OCI-LY3 (cell line): Measurements from ENCODE around the gene EPG5.

Source experiments
- H2AFZ ChIP-seq: fragments of 200-600, 300-600 bp; shearing (Covaris generic); 2 replicates; pipeline ENCODE4 v1.6.0; 2014; ENCODE audit warnings: antibody characterized with exemption, low read depth, low read length
- H3K27ac ChIP-seq: fragments of 200-600, 300-600 bp; sonication (generic); 2 replicates; pipeline ENCODE4 v1.5.1; 2014; ENCODE audit warnings: mild to moderate bottlenecking, low read length, moderate library complexity, mixed read lengths
- H3K27me3 ChIP-seq: fragments of 200-600, 300-600 bp; sonication (generic); 2 replicates; pipeline ENCODE4 v1.6.1; 2014; ENCODE audit warnings: low read depth, low read length, mixed read lengths
- H3K36me3 ChIP-seq: fragments of 200-600, 300-600 bp; sonication (generic); replicated peaks from 2 replicates; pipeline ENCODE3; 2014; ENCODE audit warnings: low read depth, low read length, mixed read lengths
- H3K4me1 ChIP-seq: fragments of 300-600, 200-600 bp; sonication (generic); 2 replicates; pipeline ENCODE4 v1.6.1; 2014; ENCODE audit warnings: low read length, mixed read lengths
- H3K4me2 ChIP-seq: fragments of 200-600, 300-600 bp; sonication (generic); 2 replicates; pipeline ENCODE4 v1.6.1; 2014; ENCODE audit warnings: low read length, mixed read lengths
- H3K4me3 ChIP-seq: fragments of 300-600, 200-600 bp; sonication (generic); 2 replicates; pipeline ENCODE4 v1.5.1; 2014; ENCODE audit warnings: antibody characterized with exemption, mild to moderate bottlenecking, low read length, moderate library complexity
- H3K79me2 ChIP-seq: fragments of 300-600, 200-600 bp; shearing (Covaris generic); 2 replicates; pipeline ENCODE4 v1.6.1; 2014; ENCODE audit warnings: mild to moderate bottlenecking, low read length, mixed read lengths
- H3K9ac ChIP-seq: fragments of 300-600, 200-600 bp; shearing (Covaris generic); 2 replicates; pipeline ENCODE4 v1.6.0; 2014; ENCODE audit warnings: mild to moderate bottlenecking, low read length, moderate library complexity
- H3K9me3 ChIP-seq: fragments of 200-600, 300-600 bp; shearing (Covaris generic); 2 replicates; pipeline ENCODE4 v1.6.1; 2014; ENCODE audit warnings: low read length, mixed read lengths; ENCODE audit not compliant: insufficient read depth
- H4K20me1 ChIP-seq: fragments of 200-600, 300-600 bp; sonication (generic); 2 replicates; pipeline ENCODE4 v1.6.1; 2016; ENCODE audit warnings: low read length, mixed read lengths; ENCODE audit not compliant: insufficient read depth
- EZH2phosphoT487 ChIP-seq: fragments of 200-600 bp; shearing (Covaris generic); IDR thresholded peaks from 2 replicates; pipeline ENCODE4 v1.6.1; 2018; ENCODE audit warnings: antibody characterized with exemption, mixed run types, low read depth
- TF ChIP-seq, protein P1 (sequence below): fragments of 200-600, 300-600 bp; sonication (generic); IDR thresholded peaks from 2 replicates; pipeline ENCODE4 v1.5.1; 2014; ENCODE audit warnings: antibody characterized with exemption, low read length, low read depth

EPG5 gene

DNA sequence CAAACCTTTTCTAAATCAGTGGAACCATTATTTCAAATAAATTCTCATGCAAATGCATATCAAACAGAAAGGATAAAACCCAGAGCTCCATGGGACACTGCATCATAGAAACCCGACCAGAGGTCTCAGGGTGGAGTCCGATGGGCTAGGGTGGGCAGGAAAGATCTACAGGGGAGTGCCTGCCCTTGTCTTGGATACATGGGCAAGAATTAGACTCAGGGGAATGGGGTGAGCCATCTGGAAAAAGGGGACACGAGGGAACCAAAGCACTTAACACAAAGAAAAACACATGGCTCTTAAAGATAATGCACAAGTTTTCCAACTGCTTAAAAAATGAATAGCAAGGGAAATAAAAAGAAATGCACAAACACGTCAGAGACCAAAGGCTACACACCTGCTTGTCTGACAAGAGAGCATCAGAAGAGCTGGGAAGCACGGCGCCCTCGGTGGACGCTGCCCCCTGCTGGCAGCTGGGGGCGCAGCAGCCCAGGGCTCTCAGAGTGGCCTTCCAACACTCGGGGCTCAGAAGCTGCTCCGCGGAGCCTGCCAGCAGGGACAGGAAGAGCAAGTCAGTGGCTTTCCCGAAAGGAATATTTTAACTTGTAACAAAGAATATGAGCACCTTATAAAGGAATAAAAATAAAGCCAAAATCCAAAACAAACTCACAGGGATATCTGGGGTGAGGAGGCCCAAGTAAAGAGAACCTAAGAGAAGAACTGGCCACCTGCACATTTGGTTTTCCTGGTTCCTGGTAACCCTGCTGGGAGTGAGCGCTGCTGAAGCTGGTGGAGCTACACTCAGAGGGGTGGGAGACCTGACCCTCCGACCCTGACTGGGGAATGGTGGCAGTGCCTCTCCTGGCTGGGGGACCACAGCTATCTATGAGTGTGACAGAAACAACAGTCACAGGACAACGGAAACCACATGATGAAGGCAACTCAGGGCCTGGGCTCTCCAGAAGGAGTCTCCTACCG is 87.2 kb downstream of the EPG5 start:
- no peaks in the 10 kb centered on the region for H4K20me1 ChIP-seq
- H3K4me1 ChIP-seq, result peaks cover 10% of the 10 kb centered on the region
- H3K9me3 ChIP-seq, result peaks cover 14% of the 10 kb centered on the region
- H3K79me2 ChIP-seq, result no peaks in the 10 kb centered on the region
- H3K27ac ChIP-seq, result no peak overlapping the region
- H3K36me3 ChIP-seq, result peaks cover 35% of the 10 kb centered on the region
- no peak overlapping the region for H2AFZ ChIP-seq
- H3K4me2 ChIP-seq, result no peak overlapping the region
- H3K4me3 ChIP-seq, result no peak overlapping the region
- H3K27me3 ChIP-seq, result no peaks in the 10 kb centered on the region
- no peak overlapping the region for H3K9ac ChIP-seq
- no peak for TF ChIP-seq EZH2phosphoT487
- TF ChIP-seq, protein P1, sequence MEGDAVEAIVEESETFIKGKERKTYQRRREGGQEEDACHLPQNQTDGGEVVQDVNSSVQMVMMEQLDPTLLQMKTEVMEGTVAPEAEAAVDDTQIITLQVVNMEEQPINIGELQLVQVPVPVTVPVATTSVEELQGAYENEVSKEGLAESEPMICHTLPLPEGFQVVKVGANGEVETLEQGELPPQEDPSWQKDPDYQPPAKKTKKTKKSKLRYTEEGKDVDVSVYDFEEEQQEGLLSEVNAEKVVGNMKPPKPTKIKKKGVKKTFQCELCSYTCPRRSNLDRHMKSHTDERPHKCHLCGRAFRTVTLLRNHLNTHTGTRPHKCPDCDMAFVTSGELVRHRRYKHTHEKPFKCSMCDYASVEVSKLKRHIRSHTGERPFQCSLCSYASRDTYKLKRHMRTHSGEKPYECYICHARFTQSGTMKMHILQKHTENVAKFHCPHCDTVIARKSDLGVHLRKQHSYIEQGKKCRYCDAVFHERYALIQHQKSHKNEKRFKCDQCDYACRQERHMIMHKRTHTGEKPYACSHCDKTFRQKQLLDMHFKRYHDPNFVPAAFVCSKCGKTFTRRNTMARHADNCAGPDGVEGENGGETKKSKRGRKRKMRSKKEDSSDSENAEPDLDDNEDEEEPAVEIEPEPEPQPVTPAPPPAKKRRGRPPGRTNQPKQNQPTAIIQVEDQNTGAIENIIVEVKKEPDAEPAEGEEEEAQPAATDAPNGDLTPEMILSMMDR, result peak; percentile 100

DNA sequence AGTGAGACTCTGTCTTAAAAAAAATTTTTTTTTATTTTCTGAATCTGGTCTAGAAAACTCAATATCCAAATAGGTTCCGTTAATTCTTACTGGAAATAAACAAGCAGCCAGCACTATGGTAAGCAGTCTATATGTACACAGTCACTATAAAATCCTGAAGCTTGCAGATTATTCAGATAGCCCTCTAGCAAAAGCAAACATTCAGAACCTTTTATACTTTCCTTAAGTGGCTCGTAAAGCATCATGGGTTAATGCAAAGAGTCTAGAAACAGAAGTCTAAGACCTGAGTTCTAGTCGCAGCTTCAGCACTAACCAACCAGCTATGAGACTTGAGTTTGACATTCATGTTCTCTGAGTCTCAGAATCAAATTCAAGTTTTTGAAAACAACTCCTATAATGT is 89.7 kb downstream of the EPG5 start:
- TF ChIP-seq EZH2phosphoT487, result no peak
- TF ChIP-seq, protein P1, result no peak
- Histone ChIP-seq H3K36me3 (peaks cover 47% of the 10 kb centered on the region), H3K4me2 (no peak overlapping the region), H3K27me3 (no peaks in the 10 kb centered on the region), H3K27ac (no peak overlapping the region), H4K20me1 (no peaks in the 10 kb centered on the region), H3K4me1 (peaks cover 25% of the 10 kb centered on the region), H3K79me2 (no peaks in the 10 kb centered on the region), H3K9ac (no peak overlapping the region), H2AFZ (no peak overlapping the region), H3K4me3 (no peak overlapping the region), H3K9me3 (peaks cover 27% of the 10 kb centered on the region)

DNA sequence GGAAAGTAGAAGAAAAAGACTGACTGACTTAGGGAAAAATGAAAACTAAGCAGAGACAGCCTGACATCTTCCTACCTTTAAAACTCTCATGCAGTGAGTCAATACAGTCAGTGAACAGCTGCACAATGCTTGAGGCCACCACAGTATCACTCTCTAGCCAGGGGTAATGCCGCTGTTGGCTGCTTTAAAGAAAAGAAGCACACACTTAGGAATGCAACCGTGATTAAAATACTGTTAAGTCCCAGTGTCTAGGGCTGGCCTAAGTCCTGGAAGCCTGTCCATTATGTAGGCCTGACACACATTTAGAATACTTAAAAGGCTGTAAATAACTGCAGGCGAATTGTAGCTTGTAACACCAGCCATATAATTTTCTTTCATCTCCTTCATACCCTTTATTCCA is 91.0 kb downstream of the EPG5 start:
- no peak overlapping the region for H3K9ac ChIP-seq
- peaks cover 55% of the 10 kb centered on the region for H3K36me3 ChIP-seq
- H2AFZ ChIP-seq, result no peak overlapping the region
- peaks cover 27% of the 10 kb centered on the region for H3K9me3 ChIP-seq
- H3K4me2 ChIP-seq, result no peak overlapping the region
- H3K4me1 ChIP-seq, result peaks cover 30% of the 10 kb centered on the region
- H3K79me2 ChIP-seq, result no peaks in the 10 kb centered on the region
- no peak overlapping the region for H3K27ac ChIP-seq
- no peak for TF ChIP-seq EZH2phosphoT487
- TF ChIP-seq, protein P1, result no peak
- H3K27me3 ChIP-seq, result no peaks in the 10 kb centered on the region
- H4K20me1 ChIP-seq, result no peaks in the 10 kb centered on the region
- H3K4me3 ChIP-seq, result no peak overlapping the region

DNA sequence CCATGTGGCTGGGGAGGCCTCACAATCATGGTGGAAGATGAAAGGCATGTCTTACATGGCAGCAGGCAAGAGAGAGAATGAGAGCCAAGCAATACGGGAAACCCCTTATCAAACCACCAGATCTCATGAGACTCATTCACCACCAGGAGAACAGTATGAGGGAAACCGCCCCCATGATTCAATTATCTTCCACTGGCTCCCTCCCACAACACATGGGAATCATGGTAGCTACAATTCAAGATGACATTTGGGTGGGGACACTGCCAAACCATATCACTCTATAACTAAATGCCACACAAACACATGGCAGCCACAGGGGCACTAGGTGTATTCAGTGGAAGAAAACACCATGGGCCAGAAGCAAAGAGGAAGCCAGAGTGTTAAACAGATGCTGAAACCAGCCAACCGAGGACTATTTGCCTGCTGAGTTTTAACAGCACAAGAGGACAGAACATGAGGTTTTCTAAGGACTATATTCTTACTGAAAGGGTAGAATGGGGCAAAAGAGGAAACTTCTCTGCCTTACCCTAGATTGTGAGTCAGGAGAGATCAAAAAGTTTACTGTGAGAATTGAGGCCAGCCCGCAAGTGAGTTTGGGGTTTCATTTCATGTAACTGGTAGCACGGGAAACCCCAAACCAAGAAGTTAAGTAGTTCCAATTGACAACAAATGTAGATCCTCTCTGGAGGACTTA is 92.5 kb downstream of the EPG5 start:
- Histone ChIP-seq H3K9ac (peak overlapping the region; percentile 27; the same call in 1 of the 2 replicates), H2AFZ (peak overlapping the region; percentile 14; the same call in 1 of the 2 replicates), H3K79me2 (no peaks in the 10 kb centered on the region), H3K27me3 (no peaks in the 10 kb centered on the region), H3K27ac (peak overlapping the region; percentile 91), H3K4me2 (peak overlapping the region; percentile 47), H3K4me3 (peak overlapping the region; percentile 28; the same call in 1 of the 2 replicates), H3K36me3 (peaks cover 67% of the 10 kb centered on the region), H3K9me3 (peaks cover 27% of the 10 kb centered on the region), H4K20me1 (no peaks in the 10 kb centered on the region), H3K4me1 (peaks cover 27% of the 10 kb centered on the region)
- TF ChIP-seq EZH2phosphoT487, result no peak
- TF ChIP-seq, protein P1, result no peak
